Calu3 (cell line): ENCODE measurements around the gene UGT1A1. TPM values are rescaled to one million over a fixed set of nuclear protein-coding genes. Genes with fewer than 3 reads are reported as not detected.

Source experiments
- Bru-seq: library from RNA; stranded (reverse); fragments of 400-500 nt; gene quantifications from one replicate; lab custom pipeline; 2021; lab: Mats Ljungman, UMichigan
- BruChase-seq, 2 experiments: library from RNA; stranded (reverse); fragments of 400-500 nt; gene quantifications; one replicate each; lab custom pipeline; 2021; lab: Mats Ljungman, UMichigan
- BruUV-seq: library from RNA; stranded (reverse); fragments of 400-500 nt; replicated peaks from 2 replicates; lab custom pipeline; 2021; lab: Mats Ljungman, UMichigan
- CTCF ChIA-PET: fragments of 300-600 bp; sonication (Branson Sonifier 250); formaldehyde crosslinking; loops from one replicate; lab custom pipeline; 2022; ENCODE audit warnings: antibody characterized with exemption; lab: Charles Lee
- DNase-seq: peaks from one replicate; pipeline ENCODE4 v3.0.0; 2022
- H3K27ac Mint-ChIP-seq: one replicate; pipeline ENCODE4 v1.8.0; 2022; ENCODE audit warnings: mixed read lengths; ENCODE audit not compliant: unreplicated experiment
- H3K27me3 Mint-ChIP-seq: one replicate; pipeline ENCODE4 v1.8.0; 2022; ENCODE audit warnings: mixed read lengths; ENCODE audit not compliant: unreplicated experiment
- H3K36me3 Mint-ChIP-seq: one replicate; pipeline ENCODE4 v1.8.0; 2022; ENCODE audit warnings: mild to moderate bottlenecking, moderate library complexity, mixed read lengths; ENCODE audit not compliant: insufficient read depth, unreplicated experiment
- H3K4me1 Mint-ChIP-seq: one replicate; pipeline ENCODE4 v1.8.0; 2022; ENCODE audit warnings: mild to moderate bottlenecking, low read depth, mixed read lengths; ENCODE audit not compliant: unreplicated experiment
- H3K4me3 Mint-ChIP-seq: one replicate; pipeline ENCODE4 v1.8.0; 2022; ENCODE audit warnings: mild to moderate bottlenecking, low read depth, moderate library complexity, mixed read lengths; ENCODE audit not compliant: unreplicated experiment
- H3K9me3 Mint-ChIP-seq: one replicate; pipeline ENCODE4 v1.8.0; 2022; ENCODE audit warnings: low read depth, mixed read lengths; ENCODE audit not compliant: unreplicated experiment
- intact Hi-C: fragments of 100-400 bp; cut with micrococcal nuclease; formaldehyde crosslinking; loops from one replicate; pipeline ENCODE4 v1.10.0; 2022; ENCODE audit not compliant: unreplicated experiment
- long read RNA-seq: library from polyadenylated mRNA; stranded (forward); transcript quantifications from one replicate; pipeline ENCODE4 v2.0.0, GENCODE V29; 2022
- total RNA-seq: library from RNA; stranded (reverse); gene quantifications from 2 replicates; pipeline ENCODE4 v1.2.3, GENCODE V29; 2022
- TF ChIP-seq, protein P1 (sequence below): fragments of 200-600 bp; IDR thresholded peaks from one replicate; pipeline ENCODE4 v1.8.0; 2022; ENCODE audit warnings: antibody characterized with exemption; ENCODE audit not compliant: unreplicated experiment

UGT1A1 gene
- total RNA-seq (26.7 and 43.9 TPM in 2 replicates), Bru-seq, nascent RNA (percentile 95 among the genes with signal in this experiment), BruChase-seq, experiment 1, labeled RNA remaining after a 6-hour chase (percentile 97 among the genes with signal in this experiment), BruChase-seq, experiment 2, labeled RNA remaining after a 2-hour chase (percentile 94 among the genes with signal in this experiment)
- long read RNA-seq, transcript UGT1A1-201 (5 exons, 2,382 nt), result major isoform, 122 of 182 reads
- long read RNA-seq, transcript UGT1A1-202 (5 exons, 3,389 nt), result minor isoform, 14 of 182 reads
- long read RNA-seq, partial matches to known transcripts, result 1 of 182 reads
- long read RNA-seq, other reads (novel, unspliced or antisense), result 45 of 182 reads

- Mint-ChIP-seq H3K4me1 (peaks cover 84% of the 10 kb centered on the region), H3K27me3 (no peaks in the 10 kb centered on the region), H3K36me3 (peaks cover 30% of the 10 kb centered on the region), H3K9me3 (no peaks in the 10 kb centered on the region), H3K27ac (peak within 1 kb of the TSS; percentile 81), H3K4me3 (peak within 1 kb of the TSS; percentile 59)
- peak; percentile 62 for DNase-seq
- no TSS peak for BruUV-seq
- CTCF ChIA-PET, result interaction anchor here (0.9 to 1.4 kb wide), 3 partner anchors 53 to 64 kb away, joined by 3 to 4 read pairs (median 4); no protein-coding TSS in a partner anchor
- intact Hi-C loops, result loop anchor here (5.0 to 10.0 kb wide), 2 partner anchors 68 to 125 kb away; partner anchors contain the start of genes UGT1A10 and UGT1A6
- TF ChIP-seq, protein P1, sequence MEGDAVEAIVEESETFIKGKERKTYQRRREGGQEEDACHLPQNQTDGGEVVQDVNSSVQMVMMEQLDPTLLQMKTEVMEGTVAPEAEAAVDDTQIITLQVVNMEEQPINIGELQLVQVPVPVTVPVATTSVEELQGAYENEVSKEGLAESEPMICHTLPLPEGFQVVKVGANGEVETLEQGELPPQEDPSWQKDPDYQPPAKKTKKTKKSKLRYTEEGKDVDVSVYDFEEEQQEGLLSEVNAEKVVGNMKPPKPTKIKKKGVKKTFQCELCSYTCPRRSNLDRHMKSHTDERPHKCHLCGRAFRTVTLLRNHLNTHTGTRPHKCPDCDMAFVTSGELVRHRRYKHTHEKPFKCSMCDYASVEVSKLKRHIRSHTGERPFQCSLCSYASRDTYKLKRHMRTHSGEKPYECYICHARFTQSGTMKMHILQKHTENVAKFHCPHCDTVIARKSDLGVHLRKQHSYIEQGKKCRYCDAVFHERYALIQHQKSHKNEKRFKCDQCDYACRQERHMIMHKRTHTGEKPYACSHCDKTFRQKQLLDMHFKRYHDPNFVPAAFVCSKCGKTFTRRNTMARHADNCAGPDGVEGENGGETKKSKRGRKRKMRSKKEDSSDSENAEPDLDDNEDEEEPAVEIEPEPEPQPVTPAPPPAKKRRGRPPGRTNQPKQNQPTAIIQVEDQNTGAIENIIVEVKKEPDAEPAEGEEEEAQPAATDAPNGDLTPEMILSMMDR, result no peak
Observed at GRCh38 chr2:233760043-233760442, at the start of gene UGT1A1. UGT1A1 (plus strand) TSS chr2:233760270; CDS start chr2:233760288, 18 bp downstream.

GRCh38 chr2:233711312-233712008 is 48.6 kb upstream of the UGT1A1 start:
- intact Hi-C loops, result no loop called here
- peak; percentile 90 for DNase-seq
- Mint-ChIP-seq H3K27me3 (no peaks in the 10 kb centered on the region), H3K4me3 (no peak overlapping the region), H3K27ac (no peak overlapping the region), H3K36me3 (peaks cover 49% of the 10 kb centered on the region), H3K9me3 (no peaks in the 10 kb centered on the region), H3K4me1 (peaks cover 70% of the 10 kb centered on the region)
- TF ChIP-seq, protein P1, result peak; percentile 86
- no TSS peak for BruUV-seq
- CTCF ChIA-PET, result interaction anchor here (0.8 to 1.7 kb wide), 4 partner anchors 69 to 154 kb away, joined by 3 read pairs; no protein-coding TSS in a partner anchor

DNA sequence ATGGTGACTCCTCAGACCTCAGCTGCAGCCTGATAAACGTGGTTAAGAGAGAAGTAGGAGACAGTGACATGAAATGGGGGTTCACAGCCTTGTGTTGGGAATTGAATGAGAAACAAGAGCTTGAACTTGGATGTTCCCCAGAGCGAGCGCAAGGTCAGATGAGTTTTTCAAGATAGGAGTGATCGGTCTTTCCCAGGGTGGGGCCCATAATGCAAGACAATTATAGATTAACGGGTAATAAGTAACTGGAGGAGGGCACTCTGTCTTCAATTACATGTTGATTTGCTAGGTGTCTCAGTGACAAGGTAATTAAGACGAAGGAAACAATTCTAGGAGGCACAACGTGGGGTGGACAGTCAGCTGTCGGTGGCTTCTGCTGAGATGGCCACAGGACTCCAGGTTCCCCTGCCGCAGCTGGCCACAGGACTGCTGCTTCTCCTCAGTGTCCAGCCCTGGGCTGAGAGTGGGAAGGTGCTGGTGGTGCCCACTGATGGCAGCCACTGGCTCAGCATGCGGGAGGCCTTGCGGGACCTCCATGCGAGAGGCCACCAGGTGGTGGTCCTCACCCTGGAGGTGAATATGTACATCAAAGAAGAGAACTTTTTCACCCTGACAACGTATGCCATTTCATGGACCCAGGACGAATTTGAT is 47.3 kb upstream of the UGT1A1 start, which contains the start of gene UGT1A5:
Gene UGT1A5, plus strand, starts transcription at position 297 of the 651 bp plus-strand sequence. Its CDS starts 85 bp downstream, at position 382.
- no peak within 1 kb of the TSS for H3K4me3 Mint-ChIP-seq
- peak within 1 kb of the TSS; percentile 34 for H3K27ac Mint-ChIP-seq
- BruUV-seq, result no TSS peak
- H3K4me1 Mint-ChIP-seq, result peaks cover 57% of the 10 kb centered on the region
- intact Hi-C loops, result no loop called here
- peaks cover 49% of the 10 kb centered on the region for H3K36me3 Mint-ChIP-seq
- TF ChIP-seq, protein P1, result no peak
- no peaks in the 10 kb centered on the region for H3K9me3 Mint-ChIP-seq
- no peak for DNase-seq
- no peaks in the 10 kb centered on the region for H3K27me3 Mint-ChIP-seq
- CTCF ChIA-PET, result interaction anchor here (1.7 kb wide), 1 partner anchor 70 kb away, joined by 3 read pairs; no protein-coding TSS in a partner anchor

- H3K36me3 Mint-ChIP-seq, result peaks cover 47% of the 10 kb centered on the region
- H3K4me3 Mint-ChIP-seq, result no peak overlapping the region
- no peak overlapping the region for H3K27ac Mint-ChIP-seq
- no peaks in the 10 kb centered on the region for H3K27me3 Mint-ChIP-seq
- peaks cover 56% of the 10 kb centered on the region for H3K4me1 Mint-ChIP-seq
- no TSS peak for BruUV-seq
- TF ChIP-seq, protein P1, result no peak
- no peak for DNase-seq
- CTCF ChIA-PET, result no interaction called here
- intact Hi-C loops, result no loop called here
- H3K9me3 Mint-ChIP-seq, result no peaks in the 10 kb centered on the region
Observed at GRCh38 chr2:233713262-233713615, 46.8 kb upstream of the UGT1A1 start.
